Dermis blood vessel endothelial cell (primary cell): ENCODE data around the gene EIF4EBP3. TPM values are rescaled to one million over a fixed set of nuclear protein-coding genes. Genes with fewer than 3 reads are reported as not detected.

ENCODE experiments used
- DNase-seq: peaks from one replicate; pipeline ENCODE4 v3.0.0; 2010
- total RNA-seq: library from RNA; depleted of rRNA; stranded (reverse); fragments of >200 nt; gene quantifications from 2 replicates; pipeline ENCODE4 v1.2.3, GENCODE V29; 2014

The EIF4EBP3 gene
- total RNA-seq: 0.37 and 0.51 TPM in 2 replicates

- peak; percentile 98 for DNase-seq
Observed at GRCh38 chr5:140547508-140548299, at the start of gene EIF4EBP3. Gene EIF4EBP3 (plus strand): TSS chr5:140547662. CDS start chr5:140547738, 76 bp downstream.

GRCh38 chr5:140497897-140498296 is 49.6 kb upstream of the EIF4EBP3 start:
- DNase-seq: no peak

GRCh38 chr5:140498591-140498990 is 48.9 kb upstream of the EIF4EBP3 start:
- no peak for DNase-seq

GRCh38 chr5:140502834-140503233 is 44.6 kb upstream of the EIF4EBP3 start:
- DNase-seq: no peak

- peak; percentile 41 for DNase-seq
Observed at GRCh38 chr5:140509898-140510297, 37.6 kb upstream of the EIF4EBP3 start.

- DNase-seq: no peak
Observed at GRCh38 chr5:140513124-140513523, 34.3 kb upstream of the EIF4EBP3 start.

- no peak for DNase-seq
Observed at GRCh38 chr5:140524003-140524402, 23.5 kb upstream of the EIF4EBP3 start.

- no peak for DNase-seq
Observed at GRCh38 chr5:140540227-140540626, 7.2 kb upstream of the EIF4EBP3 start.

- no peak for DNase-seq
Observed at GRCh38 chr5:140542972-140543371, 4.5 kb upstream of the EIF4EBP3 start.

GRCh38 chr5:140544986-140545385 is 2.5 kb upstream of the EIF4EBP3 start:
- DNase-seq: no peak

GRCh38 chr5:140545606-140546005 is 1.9 kb upstream of the EIF4EBP3 start:
- DNase-seq: no peak

GRCh38 chr5:140546851-140547507 is 483 bp upstream of the EIF4EBP3 start:
- DNase-seq: no peak

GRCh38 chr5:140548300-140548688 is 832 bp downstream of the EIF4EBP3 start:
- no peak for DNase-seq

- DNase-seq: no peak
Observed at GRCh38 chr5:140548791-140549190, 1.3 kb downstream of the EIF4EBP3 start.

- DNase-seq: peak; percentile 63
Observed at GRCh38 chr5:140549237-140550144, 2.0 kb downstream of the EIF4EBP3 start.

- no peak for DNase-seq
Observed at GRCh38 chr5:140550147-140551079, 3.0 kb downstream of the EIF4EBP3 start.

GRCh38 chr5:140551872-140552271 is 4.4 kb downstream of the EIF4EBP3 start:
- DNase-seq: no peak

GRCh38 chr5:140553657-140554056 is 6.2 kb downstream of the EIF4EBP3 start:
- DNase-seq: no peak

- DNase-seq: no peak
Observed at GRCh38 chr5:140554454-140554853, 7.0 kb downstream of the EIF4EBP3 start.

- DNase-seq: no peak
Observed at GRCh38 chr5:140555747-140556312, 8.4 kb downstream of the EIF4EBP3 start.

GRCh38 chr5:140556438-140556837 is 9.0 kb downstream of the EIF4EBP3 start:
- DNase-seq: peak; percentile 53
